Measurements from ENCODE around the gene RBM38.

DNA sequence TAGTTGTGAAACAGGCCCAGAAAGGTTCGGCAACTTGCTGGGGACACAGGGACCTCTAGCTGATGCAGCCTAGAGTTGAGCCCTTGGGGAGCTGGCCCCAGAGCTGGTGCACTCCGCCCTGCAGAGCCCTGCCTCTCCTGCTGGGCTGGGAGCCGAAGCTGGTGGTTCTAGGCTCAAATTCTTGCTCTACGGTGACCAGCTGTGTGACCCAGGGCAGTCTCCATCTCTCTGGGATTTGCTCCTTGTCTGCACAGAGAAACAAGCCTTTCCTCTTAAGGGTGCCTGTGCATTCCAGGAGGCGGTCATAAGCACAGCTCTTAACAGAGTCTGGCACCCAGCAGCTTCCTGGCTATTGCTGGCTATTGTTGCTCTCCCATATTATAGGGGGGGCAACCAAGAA is 47.4 kb downstream of the RBM38 start:
- TF ChIP-seq ZNF136 (CRISPR knock-in tag; IDR thresholded peaks at IDR 0.05; ENCODE audit: low read depth) (no peak), SRF (IDR thresholded peaks at IDR 0.05; ENCODE audit: low read depth, low read length) (no peak), ZKSCAN1 (IDR thresholded peaks at IDR 0.05; ENCODE audit: low read length) (no peak), NFRKB (IDR thresholded peaks at IDR 0.05) (no peak), JUN (CRISPR knock-in tag; IDR thresholded peaks at IDR 0.05) (no peak), EZH2 (conservative IDR thresholded peaks at IDR 0.05; ENCODE audit: low read depth, low read length) (no peak), ZNF501 (CRISPR knock-in tag; IDR thresholded peaks at IDR 0.05) (no peak), TEAD2 (CRISPR knock-in tag; IDR thresholded peaks at IDR 0.05) (no peak), MYC (CRISPR knock-in tag; IDR thresholded peaks at IDR 0.05; ENCODE audit: borderline replicate concordance) (no peak), ZNF781 (CRISPR knock-in tag; IDR thresholded peaks at IDR 0.05; ENCODE audit: borderline replicate concordance, not compliant biosample characterization) (no peak), CTCF (CRISPR knock-in tag; IDR thresholded peaks at IDR 0.05) (no peak), ZNF572 (CRISPR knock-in tag; IDR thresholded peaks at IDR 0.05) (no peak)
- TF ChIP-seq, protein P1, sequence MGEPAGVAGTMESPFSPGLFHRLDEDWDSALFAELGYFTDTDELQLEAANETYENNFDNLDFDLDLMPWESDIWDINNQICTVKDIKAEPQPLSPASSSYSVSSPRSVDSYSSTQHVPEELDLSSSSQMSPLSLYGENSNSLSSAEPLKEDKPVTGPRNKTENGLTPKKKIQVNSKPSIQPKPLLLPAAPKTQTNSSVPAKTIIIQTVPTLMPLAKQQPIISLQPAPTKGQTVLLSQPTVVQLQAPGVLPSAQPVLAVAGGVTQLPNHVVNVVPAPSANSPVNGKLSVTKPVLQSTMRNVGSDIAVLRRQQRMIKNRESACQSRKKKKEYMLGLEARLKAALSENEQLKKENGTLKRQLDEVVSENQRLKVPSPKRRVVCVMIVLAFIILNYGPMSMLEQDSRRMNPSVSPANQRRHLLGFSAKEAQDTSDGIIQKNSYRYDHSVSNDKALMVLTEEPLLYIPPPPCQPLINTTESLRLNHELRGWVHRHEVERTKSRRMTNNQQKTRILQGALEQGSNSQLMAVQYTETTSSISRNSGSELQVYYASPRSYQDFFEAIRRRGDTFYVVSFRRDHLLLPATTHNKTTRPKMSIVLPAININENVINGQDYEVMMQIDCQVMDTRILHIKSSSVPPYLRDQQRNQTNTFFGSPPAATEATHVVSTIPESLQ (CRISPR knock-in tag; conservative IDR thresholded peaks at IDR 0.05), result no peak
